Keratinocyte (primary cell): ENCODE data around the gene TFR2.

Experiments used
- CTCF ChIP-seq, 3 experiments: IDR thresholded peaks in 1 of 3; conservative IDR thresholded peaks in 1 of 3; optimal IDR thresholded peaks in 1 of 3; 2 replicates in 2 of 3; 3 replicates in 1 of 3; pipeline versions ENCODE3 to v1.5.1; 2011; ENCODE audit warnings: low read length in 3 of 3, mild to moderate bottlenecking in 3 of 3, moderate library complexity in 2 of 3, control low read depth in 1 of 3, inconsistent platforms in 1 of 3; ENCODE audit not compliant: insufficient read depth in 2 of 3; ENCODE audit errors: extremely low read depth in 1 of 3
- EZH2 ChIP-seq: IDR thresholded peaks from one replicate; pipeline ENCODE4 v1.6.1; 2012; ENCODE audit warnings: inconsistent platforms, mild to moderate bottlenecking, low read length, moderate library complexity

GRCh38 chr7:100632951-100633717, 8.2 kb downstream of the TFR2 start:
- TF ChIP-seq CTCF (optimal IDR thresholded peaks at IDR 0.05 in 1 of 3, IDR thresholded peaks at IDR 0.05 in 1 of 3, conservative IDR thresholded peaks at IDR 0.05 in 1 of 3; ENCODE audit: extremely low read depth in 1 of 3, insufficient read depth in 2 of 3, low read length in 3 of 3) (peak; percentile 29 to 59 (median 59)), EZH2 (no peak)
